Epithelial cell of esophagus (primary cell): ENCODE data around the gene ZDHHC19.
"Not testable (repeated sequence)": the region's sequence is repeated elsewhere in the genome, so short reads cannot be mapped to it uniquely, and the experiment has no call there.

ENCODE experiments used
- DNase-seq: peaks from one replicate; pipeline ENCODE4 v3.0.0; 2010; ENCODE audit warnings: low read depth
- H3K4me3 ChIP-seq: 2 replicates; pipeline ENCODE4 v1.5.1; 2011; ENCODE audit warnings: mild to moderate bottlenecking, low read length, control low read depth
- TF ChIP-seq, protein P1 (sequence below): IDR thresholded peaks from 2 replicates; pipeline ENCODE4 v1.5.1; 2011; ENCODE audit warnings: low read depth, mild to moderate bottlenecking, low read length, control low read depth, inconsistent platforms; ENCODE audit not compliant: insufficient read depth; ENCODE audit errors: missing control alignments

Gene ZDHHC19

DNA sequence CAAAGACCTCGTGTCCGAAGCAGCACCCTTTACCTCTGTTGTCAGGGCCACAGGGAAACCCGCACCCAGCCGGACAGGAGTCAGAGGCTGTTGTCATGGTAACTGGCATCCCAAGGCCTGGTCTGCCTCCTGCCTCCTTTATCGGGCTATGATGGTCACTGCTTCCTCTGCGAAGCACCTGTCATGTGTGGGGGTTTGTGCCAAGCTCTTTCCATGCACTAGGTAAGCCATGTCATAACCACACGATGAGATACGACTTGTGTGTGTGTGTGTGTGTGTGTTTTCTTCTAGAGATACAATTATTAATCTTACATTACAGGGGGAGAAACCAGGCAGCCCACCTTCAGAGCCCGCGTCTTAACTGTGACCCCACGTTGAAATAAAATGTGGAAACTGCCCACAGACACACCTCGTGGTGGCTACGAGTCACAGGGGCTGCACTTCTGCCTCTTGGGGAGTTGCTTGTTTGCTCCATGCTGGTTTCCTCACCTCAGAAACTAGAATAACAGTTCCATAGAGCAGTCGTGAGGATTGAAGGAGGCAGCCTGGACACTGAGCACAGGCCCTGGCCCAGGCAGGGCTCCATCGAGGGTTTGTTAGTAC, 18.0 kb downstream of the ZDHHC19 start:
- TF ChIP-seq, protein P1, sequence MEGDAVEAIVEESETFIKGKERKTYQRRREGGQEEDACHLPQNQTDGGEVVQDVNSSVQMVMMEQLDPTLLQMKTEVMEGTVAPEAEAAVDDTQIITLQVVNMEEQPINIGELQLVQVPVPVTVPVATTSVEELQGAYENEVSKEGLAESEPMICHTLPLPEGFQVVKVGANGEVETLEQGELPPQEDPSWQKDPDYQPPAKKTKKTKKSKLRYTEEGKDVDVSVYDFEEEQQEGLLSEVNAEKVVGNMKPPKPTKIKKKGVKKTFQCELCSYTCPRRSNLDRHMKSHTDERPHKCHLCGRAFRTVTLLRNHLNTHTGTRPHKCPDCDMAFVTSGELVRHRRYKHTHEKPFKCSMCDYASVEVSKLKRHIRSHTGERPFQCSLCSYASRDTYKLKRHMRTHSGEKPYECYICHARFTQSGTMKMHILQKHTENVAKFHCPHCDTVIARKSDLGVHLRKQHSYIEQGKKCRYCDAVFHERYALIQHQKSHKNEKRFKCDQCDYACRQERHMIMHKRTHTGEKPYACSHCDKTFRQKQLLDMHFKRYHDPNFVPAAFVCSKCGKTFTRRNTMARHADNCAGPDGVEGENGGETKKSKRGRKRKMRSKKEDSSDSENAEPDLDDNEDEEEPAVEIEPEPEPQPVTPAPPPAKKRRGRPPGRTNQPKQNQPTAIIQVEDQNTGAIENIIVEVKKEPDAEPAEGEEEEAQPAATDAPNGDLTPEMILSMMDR, result no peak
- no peak for DNase-seq
- H3K4me3 ChIP-seq, result no peak overlapping the region

DNA sequence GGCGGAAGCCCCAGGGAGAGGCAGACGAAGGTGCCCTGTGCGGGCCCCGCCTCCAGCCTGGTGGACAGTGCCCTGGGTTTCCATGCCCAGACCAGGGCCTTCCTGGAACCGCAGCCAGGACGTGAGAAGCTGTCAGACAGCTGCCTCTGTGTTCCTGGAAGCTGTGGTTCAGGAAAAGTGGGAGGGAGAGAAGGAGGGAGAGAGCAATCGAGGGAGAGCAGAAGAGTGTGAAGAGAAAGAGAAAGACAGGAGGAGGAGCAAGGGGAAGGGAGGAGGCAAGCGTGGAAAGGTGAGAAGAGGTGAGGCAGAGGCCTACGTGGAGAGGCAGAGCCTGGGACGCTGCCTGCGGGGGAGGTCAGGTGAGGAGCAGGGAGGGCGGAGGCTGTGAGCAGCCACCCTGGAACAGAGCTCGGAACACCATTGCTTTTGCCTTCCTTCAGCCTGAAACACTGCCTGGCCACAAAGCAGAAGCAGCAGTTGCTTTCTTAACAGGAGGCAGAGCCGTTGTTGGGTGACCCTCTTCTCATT, 18.6 kb downstream of the ZDHHC19 start:
- TF ChIP-seq, protein P1, result no peak
- no peak overlapping the region for H3K4me3 ChIP-seq
- no peak for DNase-seq

DNA sequence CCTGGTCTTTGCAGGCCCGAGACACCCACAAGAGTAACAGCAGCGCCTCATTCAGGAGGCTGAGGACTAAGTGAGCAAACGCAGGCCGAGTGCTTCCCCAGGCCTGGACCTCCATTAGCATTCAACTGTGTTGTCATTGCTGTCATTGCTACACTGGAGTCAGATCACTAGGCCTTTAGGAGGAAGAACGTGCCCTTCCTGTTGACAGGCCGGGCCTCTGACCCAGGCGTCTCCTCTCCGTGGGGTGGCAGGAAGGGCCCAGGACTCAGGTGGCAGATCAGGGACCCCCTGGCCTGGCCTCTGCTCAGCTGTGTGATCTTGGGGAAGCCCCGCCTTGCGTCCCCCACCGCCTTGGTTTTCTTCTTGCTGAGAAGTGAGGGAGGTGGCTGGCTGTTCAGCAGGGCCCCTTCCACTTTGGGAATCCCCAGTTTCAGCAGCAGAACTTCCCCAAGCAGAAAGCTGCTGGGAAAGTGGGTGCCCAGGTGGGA, 19.1 kb downstream of the ZDHHC19 start:
- no peak for DNase-seq
- no peak overlapping the region for H3K4me3 ChIP-seq
- TF ChIP-seq, protein P1, result no peak

DNA sequence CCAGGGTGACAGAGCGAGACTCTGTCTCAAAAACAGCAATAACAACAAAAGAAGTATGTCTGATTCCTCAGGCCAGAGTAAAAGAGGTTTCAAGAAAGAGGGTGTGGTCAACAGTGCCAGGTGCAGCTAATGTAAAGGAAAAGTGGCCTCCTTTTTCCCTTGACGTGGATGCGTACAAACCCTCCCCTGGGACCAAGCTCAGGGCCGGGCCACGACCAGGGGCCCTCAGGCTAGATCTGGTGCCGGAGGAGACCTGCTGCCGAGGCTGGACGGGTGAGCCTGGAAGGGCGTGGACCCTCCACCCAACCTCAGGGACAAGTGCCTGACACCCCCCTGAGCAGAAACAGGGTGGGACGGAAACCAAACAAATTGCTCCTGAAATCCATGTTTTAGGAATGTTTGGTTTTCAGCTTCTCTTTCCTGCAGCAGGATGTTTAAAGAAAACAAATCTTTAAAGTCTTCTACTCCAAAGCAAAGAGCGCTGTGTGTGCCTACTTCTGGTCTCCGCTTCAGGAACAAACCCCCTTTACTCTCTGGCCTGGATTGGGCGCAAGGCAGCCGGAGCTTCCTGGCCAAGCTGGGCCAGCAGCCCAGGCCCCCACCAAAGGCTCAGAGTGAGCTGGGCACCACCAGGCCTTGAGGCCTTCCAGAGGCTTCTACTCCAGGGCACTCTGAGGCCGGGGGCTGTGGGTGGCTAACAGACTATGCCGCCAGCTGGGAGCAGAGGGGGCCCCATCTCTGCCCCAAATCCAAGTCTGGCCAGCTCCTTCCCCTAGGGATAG, 21.4 kb downstream of the ZDHHC19 start:
- TF ChIP-seq, protein P1, result no peak
- no peak for DNase-seq
- H3K4me3 ChIP-seq, result no peak overlapping the region

DNA sequence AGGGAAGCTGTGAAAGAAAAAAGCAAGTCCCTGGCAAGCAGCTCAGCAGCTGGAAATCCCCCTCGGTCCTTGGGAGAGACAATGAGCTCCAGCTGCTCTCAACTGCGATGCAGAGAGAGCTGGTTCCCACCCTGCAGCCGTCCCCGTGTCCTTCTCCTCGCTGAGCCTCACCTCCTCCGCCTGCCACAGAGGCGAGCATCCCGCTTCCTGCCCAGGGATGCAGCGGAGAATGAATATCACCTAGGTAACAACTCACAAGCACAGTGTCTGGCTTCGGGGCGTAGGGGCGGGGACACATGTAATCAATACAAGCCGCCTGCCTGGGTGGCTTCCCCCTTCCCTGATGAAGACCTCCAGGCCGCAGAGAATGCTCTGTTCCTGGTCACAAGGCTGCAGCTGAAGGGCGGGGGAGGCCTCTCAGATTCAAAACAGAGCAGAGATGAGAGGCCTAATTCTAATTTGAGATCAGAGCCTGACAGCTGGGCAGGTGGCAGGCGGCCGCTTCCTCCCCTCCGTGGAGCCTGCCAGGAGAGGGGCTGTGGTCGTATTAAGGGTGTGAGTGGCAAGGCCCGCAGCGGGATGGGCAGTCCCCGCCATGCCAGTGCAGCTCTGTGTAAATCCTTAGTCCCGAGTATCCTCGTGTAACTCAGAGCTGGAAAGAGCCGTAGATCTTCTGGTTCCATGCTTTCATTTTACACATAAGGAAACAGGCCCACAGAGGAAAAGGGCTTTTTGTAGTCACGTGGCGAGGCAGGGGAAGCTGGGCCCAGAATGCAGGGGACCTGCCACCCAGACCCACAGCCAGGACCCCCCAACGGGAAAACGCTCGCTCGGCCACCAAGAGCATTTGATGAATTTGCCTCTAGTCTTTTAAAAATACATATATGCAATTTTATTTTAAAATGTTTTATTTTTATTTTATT, 24.3 kb downstream of the ZDHHC19 start:
- H3K4me3 ChIP-seq, result no peak overlapping the region
- DNase-seq, result no peak
- TF ChIP-seq, protein P1, result no peak

DNA sequence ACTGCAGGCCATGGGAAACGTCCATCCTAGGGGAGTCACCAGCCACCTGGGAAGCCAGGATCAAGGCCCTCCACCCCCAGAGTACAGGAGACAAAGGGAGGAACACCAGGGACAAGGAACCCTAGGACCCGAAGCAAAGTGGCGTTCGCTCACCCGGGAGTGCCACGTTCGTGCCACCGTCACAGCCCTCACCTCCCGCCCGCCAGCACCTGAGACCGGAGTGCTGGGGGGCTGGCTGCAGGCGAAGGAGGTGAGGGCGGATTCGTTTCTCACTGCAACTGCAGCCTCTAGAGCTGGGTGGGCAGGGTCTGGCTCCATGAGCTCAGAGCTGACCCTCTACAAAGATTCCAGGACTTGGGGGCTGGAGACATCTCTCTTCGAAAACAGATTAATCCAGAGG, 26.3 kb downstream of the ZDHHC19 start:
- TF ChIP-seq, protein P1, result no peak
- no peak for DNase-seq
- no peak overlapping the region for H3K4me3 ChIP-seq

DNA sequence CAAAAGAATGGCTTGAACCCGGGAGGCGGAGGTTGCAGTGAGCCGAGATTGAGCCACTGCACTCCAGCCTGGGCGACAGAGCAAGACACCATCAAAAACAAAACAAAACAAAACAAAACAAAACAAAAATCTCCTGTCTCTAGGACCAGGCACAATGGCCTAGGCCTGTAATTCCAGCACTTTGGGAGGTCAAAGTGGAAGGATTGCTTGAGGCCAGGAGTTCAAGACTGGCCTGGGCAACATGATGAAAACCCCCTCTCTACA, 27.1 kb downstream of the ZDHHC19 start:
- H3K4me3 ChIP-seq, result not testable (repeated sequence)

More for the DNA sequence above, 27.1 kb downstream of the ZDHHC19 start:
- DNase-seq, result not testable (repeated sequence)
